GM18511 (cell line): ENCODE data around the gene ZNF24.
A peak's percentile ranks its signal among the peaks of the same experiment; 100 is the strongest.

ENCODE experiments used
- ATAC-seq: cut with Tn5 transposase; IDR thresholded peaks from one replicate; pipeline ENCODE4 v1.9.1; 2021; ENCODE audit warnings: mild to moderate bottlenecking, moderate library complexity; ENCODE audit not compliant: unreplicated experiment

ZNF24 gene

DNA sequence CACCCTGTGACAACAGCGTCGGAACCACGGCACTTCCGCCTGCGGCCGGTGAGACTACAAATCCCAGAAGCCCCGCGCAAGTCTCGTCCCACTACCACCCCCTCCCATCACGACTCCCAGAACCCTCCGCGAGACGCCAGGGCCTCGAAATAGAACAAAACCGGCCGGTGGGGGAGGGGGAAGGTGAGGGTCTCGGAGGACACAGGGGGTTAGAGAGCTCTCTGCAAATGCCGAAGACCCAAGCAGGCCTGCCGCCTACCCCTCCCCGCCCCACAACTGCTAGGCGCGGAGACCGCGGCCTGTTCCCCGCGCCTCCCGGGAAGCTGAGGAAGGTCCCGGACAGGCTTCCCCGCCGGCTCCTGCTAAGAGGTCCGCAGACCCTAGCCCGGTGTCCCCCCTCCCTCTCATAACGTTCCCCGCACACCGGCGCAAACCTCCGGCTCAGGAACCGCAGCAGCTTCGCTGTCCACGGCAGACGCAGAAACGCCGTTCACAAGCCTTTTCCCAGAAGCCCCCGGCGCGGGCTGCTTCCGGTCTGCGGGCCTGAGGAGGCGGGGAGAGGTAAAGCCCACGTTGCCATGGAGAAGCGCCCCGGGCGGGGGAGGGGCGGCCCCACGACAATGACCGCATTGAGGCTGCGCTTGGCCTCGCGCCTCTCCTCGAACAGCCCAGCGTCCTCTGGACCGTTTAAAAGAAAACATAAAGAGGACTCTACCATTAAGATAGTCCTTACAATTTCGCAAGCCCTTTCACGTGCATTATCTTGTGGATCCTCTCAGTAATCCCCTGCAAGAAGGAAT lies at the start of gene ZNF24:
Gene ZNF24, minus strand, starts transcription at position 485 of the 800 bp plus-strand sequence. CDS start 3,770 bp downstream, outside the sequence.
- peak; percentile 93 for ATAC-seq

DNA sequence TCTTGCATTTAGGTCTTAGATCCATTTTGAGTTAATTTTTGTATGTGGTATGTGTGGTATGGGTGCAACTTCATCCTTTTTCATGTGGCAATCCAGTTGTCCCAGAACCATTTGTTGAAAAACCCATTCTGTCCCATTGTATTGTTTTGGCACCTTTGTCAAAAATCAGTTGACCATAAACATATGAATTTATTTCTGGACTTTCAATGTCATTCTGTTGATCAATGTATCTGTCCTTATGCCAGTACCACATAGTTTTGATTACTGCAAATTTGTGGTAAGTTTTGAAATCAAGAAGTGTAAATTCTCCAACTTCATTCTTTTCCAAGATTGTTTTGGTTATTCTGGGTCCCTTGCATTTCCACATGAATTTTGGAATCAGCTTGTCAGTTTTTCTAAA lies 49.5 kb upstream of the ZNF24 start:
- ATAC-seq = no peak

DNA sequence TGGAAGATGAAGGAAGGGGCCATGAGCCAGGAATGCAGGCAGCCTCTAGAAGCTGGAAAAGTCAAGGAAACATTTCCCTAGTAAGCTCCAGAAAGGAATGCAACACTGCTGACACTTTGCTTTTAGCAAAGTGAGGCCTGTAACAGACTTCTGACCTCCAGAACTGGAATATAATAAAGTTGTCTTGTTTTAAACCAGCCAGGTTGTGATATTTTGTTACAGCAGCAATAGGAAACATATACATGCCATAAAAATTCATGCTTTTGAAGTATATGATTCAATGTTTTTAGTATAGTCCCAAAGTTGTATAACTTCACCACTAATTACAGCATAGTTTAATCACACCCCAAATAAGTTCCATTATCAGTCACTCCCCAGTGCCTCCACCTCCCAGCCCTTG lies 48.2 kb upstream of the ZNF24 start:
- ATAC-seq = no peak

DNA sequence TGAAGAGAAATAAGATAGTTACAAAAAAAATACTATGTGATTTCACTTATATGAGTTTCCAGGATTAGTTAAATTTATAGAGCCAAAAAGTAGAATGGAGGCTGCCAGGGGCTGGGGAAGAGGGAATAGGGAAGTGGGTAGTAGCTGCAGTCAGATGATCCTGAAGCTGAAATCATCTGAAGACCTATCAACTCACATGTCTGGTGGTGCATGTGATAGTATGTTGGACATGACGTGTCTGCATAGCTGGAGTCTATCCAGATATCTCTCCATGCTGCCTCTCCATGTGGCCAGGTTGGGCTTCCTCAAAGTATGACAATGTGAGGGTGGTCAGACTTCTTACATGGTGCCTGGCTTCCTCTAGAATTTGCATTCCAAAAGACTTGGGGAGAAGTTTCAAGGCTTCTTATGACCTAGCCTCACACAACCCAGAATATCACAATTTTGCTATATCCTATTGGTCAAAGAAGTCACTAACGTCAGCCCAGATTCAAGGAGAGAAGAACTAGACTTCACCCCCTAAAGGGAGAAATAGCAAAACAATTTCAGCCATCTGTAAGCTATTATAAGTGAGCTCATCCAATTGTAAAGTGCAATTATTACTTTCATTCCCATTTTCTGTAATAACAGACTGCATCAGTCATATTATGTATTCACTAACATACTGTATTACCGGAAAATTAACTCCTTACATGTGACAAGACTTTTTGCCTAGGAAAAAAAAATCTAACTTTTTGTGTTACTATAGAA lies 46.9 kb upstream of the ZNF24 start:
- no peak for ATAC-seq

DNA sequence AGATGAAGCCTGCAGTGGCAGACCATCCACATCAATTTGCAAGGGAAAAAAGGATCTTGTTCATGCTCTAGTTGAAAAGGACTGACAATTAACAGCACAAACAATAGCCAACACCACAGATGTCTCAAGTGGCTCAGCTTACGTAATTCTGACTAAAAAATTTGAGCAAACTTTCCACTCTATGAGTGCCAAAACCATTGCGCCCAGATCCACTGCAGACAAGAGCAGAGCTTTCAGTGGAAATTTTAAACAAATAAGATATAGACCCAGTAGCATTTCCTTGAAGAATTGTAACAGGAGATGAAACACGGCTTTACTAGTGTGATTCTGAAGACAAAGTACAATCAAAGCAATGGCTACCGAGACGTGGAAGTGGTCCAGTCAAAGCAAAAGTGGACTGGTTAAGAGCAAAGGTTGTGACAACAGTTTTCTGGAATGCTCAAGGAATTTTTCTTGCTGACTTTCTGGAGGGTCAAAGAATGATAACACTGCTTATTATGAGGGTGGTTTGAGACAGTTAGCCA lies 44.9 kb upstream of the ZNF24 start:
- no peak for ATAC-seq

GRCh38 chr18:35387152-35387571 lies 42.9 kb upstream of the ZNF24 start:
- ATAC-seq = peak; percentile 47

DNA sequence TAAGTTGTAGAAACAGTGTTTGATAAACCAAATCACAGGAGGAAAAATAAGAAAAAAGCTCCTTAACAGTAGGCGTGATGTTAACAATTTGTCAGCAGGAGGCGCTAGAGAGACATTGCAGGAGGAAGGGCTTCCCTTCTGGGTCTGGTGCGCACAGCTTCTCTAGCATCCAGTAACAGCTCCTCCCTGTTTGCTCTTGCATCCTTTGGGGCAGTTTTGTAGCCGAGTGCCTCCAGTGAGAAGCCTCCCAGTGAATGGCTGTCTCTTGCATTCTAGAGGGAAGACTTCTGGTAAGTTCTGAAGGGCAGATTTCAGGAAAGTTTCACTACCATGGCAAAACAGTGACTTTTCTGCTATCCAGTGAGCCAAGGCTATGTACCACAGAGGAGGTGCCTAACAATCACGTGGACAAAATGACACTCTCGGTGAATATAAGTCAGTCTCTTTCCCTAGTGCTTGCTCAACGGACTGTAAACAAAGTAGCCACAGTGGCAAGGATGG lies 42.4 kb upstream of the ZNF24 start:
- peak; percentile 89 for ATAC-seq

DNA sequence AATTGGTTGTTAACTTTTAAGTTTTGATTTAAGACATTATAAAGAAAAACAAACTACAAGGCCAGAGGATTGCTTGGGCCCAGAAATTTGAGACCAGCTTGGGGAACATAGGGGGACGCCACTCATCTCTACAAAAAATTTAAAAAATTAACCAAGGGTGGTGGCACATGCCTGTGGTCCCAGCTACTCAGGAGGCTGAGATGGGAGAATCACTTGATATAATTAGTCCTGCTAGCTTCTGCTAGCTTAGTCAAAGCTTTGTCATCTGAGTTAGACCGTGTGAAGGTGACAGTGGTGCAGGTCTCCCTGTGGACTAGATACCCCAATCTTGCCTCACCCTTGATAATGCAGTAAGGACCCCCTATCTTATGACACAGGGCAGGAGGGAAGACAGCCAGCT lies 38.9 kb upstream of the ZNF24 start:
- ATAC-seq = no peak

GRCh38 chr18:35379421-35379820 lies 35.2 kb upstream of the ZNF24 start:
- no peak for ATAC-seq

DNA sequence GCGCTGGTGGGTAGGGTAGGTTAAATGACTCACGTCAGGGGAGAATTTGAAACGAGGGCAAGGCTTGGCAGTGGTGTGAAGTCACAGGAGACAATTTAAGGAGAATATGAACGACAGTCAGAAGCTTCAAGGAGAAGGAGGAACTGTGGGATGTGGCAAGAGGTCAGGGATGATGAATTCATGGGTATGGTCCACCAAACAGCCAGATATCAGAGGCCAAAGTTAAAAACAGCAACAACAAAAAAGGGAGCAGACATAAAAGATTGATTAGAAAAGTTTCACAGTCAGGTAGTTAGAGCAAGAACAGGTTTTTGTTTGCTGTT lies 34.3 kb upstream of the ZNF24 start:
- ATAC-seq = no peak

DNA sequence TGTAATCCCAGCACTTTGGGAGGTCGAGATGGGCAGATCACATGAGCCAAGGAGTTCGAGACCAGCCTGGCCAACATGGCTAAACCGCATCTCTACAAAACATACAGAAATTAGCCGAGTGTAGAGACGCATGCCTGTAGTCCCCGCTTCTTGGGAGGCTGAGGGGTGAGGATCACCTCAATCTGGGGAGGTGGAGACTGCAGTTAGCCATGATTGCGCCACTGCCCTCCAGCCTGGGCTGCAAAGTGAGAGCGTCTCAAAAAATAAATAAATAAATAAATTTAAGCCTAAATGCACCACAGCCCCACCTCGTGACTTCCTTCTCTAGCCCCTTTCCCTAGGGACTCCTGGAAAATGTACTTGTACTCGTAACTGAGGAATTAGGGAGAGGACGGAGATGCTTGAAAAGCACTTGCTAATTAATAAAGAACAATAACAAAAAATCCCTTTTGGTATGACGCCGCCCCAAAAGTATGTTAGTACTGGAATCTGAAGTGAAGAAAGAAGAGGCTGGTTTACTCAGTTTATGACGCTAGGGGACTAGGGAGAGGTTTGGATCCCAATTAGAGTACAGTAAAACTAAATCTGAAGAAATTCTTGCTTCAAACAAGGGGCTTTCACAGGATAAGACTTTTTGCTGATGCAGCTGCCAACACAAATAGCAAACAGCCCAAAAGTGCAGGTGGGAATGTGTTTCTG lies 33.8 kb upstream of the ZNF24 start:
- no peak for ATAC-seq

DNA sequence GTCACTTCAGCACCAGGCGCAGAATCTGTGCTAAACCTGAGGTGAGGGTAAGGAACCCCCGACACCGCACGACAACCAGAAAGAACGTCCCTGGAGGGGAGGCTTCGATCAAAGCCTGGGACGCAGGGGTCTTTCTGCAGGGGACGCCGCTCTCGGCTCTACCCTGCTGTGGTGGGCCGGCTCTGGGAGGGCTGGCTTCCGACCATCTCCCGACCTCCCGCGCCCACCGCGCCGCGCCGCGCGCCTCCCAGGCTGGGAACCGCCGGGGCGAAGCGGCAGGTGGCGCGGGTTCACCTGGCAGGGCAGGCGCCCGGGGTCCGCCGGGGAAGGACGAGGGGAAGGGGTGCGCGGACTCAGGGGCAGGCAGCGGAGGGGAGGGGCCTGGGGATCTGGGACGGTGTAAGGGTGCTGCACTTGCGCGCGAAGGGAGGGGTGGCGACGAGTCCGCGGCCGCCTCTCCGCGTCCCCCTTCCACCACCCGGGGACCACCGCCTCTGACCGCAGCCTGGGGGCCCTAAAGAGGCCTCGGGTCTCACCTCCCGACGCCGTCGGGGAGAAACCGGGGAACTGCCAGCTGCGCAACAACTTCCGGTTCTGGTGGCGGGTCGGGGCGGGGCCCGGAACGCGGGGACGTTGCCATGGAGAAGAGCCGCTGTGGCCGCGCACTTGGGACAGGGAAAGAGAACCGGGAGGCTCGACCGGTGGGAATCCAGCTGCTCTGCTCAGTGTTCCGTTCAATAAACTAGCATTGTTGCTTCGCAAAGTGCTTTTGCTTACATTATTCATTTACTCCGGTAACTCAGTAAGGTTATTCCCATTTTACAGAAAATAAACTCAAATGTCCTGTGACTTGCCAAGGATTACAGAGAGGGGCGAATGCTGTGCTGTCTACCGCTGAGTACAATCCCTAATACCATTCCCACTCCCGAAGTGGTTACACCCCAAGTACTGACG lies 32.8 kb upstream of the ZNF24 start, which contains the start of gene ZNF396:
Gene ZNF396, minus strand, starts transcription at position 596 of the 954 bp plus-strand sequence. CDS start 3,045 bp downstream, outside the sequence.
- peak; percentile 84 for ATAC-seq

GRCh38 chr18:35376393-35376741 lies 32.1 kb upstream of the ZNF24 start:
- ATAC-seq = peak; percentile 70

DNA sequence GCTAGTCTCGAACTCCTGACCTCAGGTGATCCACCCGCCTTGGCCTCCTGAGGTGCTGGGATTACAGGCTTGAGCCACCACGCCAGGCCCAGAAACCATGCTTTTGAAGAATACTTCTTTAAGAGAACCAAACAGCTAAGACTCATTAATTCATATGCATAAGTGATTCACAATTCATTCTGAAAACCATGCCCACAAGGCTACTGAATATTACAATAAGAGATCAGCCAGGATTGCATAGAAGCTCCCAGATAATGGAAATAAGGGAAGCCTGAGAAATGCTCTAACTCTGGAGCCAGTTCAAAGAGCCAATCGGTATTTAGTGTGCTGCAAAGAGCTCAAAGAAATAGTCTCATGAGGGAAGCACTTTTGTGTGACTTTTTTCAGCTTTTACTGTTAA lies 30.5 kb upstream of the ZNF24 start:
- no peak for ATAC-seq

DNA sequence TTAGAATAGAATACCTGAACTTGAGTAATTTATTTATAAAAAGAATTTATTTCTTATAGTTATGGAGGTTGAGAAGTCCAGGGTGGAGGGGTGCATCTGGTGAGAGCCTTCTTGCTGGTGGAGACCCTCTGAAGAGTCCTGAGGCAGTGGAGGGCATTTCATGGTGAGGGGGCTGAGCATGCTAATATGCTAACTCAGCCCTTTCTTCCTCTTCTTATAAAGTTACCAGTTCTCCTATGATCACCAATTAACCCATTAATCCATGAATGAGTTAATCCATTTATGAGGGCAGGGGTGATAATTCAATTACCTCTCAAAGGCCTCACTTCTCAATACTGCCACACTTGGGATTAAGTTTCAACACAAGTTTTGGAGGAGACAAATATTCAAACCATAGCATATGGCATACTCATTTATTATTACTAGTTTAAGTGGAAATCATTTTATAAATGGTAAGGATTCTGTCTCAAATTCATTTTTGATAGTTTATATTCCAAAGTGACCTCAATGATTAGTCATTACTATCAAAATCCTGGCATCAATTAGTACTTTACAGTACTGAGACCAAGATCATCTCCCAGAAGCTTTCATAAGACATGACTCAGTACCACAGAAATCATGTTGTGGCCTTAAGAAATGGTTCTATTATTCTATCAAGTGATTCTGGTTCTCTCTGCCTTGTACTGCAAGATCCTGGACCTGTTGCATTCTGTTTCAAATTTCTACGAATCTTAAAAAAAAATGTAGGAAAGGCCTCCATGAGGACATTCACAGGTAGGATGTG lies 27.4 kb upstream of the ZNF24 start:
- no peak for ATAC-seq

- no peak for ATAC-seq
Observed at GRCh38 chr18:35369126-35369525, 24.9 kb upstream of the ZNF24 start.

DNA sequence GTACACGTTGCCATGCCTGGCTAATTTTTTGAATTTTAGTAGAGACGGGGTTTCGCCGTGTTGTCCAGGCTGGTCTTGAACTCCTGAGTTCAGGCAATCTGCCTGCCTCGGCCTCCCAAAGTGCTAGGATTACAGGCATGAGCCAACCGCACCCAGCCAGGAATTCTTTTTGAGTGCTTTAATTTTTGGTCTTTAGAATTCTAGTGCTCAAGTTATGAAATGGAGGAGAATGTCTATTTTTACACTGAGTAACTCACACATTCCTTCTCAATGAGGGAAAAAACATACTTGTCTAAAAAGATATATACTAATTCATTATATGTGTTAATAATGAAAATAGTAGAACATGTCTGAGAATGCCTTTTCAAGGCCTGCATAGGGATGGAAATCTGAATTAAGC lies 24.4 kb upstream of the ZNF24 start:
- ATAC-seq = no peak

- ATAC-seq = no peak
Observed at GRCh38 chr18:35362531-35362930, 18.3 kb upstream of the ZNF24 start.

DNA sequence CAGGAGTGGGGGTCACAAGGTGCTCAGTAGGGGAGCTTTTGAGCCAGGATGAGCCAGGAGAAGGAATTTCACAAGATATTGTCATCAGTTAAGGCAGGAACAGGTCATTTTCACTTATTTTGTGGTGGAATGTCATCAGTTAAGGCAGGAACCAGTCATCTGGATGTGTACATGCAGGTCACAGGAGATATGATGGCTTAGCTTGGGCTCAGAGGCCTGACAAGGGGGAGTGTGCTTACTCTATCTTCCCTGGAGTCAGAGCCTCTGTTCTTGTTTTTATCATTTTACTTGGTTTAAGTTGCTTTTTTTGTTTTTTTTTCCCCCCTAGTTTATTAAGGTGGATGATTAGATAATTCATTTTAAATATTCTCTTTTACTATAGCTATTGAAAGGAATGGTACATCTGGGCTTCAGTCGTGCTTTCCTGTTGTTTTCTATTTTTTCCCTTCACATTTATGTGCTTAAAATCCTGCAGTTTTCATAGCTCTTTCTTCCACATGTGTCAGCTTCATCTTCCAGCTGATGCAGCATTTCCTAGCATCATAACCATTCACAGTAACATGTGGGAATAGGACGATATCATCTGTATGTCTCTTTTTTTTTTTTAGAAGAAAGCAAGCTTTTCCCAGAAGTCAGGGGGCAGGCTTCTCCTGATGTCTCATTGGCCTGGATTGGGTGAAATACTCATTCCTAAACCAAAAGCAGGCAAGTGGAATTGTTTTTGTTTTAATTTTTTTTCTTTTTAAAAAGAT lies 17.5 kb upstream of the ZNF24 start:
- ATAC-seq = no peak
